GM21576 (cell line): ENCODE measurements around the gene LDLRAD4.
"Not testable (repeated sequence)": the region's sequence is repeated elsewhere in the genome, so short reads cannot be mapped to it uniquely, and the experiment has no call there.

Source experiments
- ATAC-seq: cut with Tn5 transposase; IDR thresholded peaks from one replicate; pipeline ENCODE4 v1.9.1; 2021; ENCODE audit warnings: mild to moderate bottlenecking, moderate library complexity; ENCODE audit not compliant: unreplicated experiment

Gene LDLRAD4

GRCh38 chr18:13476312-13476711, 257.8 kb downstream of the LDLRAD4 start:
- ATAC-seq = not testable (repeated sequence)

GRCh38 chr18:13477147-13477683, 258.7 kb downstream of the LDLRAD4 start:
- no peak for ATAC-seq

GRCh38 chr18:13480571-13481255, 262.2 kb downstream of the LDLRAD4 start:
- ATAC-seq = no peak

GRCh38 chr18:13481331-13481730, 262.8 kb downstream of the LDLRAD4 start:
- ATAC-seq = no peak

GRCh38 chr18:13481820-13482617, 263.5 kb downstream of the LDLRAD4 start:
- peak; percentile 93 for ATAC-seq

GRCh38 chr18:13482618-13482945, 264.0 kb downstream of the LDLRAD4 start:
- no peak for ATAC-seq

GRCh38 chr18:13483316-13484270, 265.0 kb downstream of the LDLRAD4 start:
- ATAC-seq = no peak

- ATAC-seq = no peak
Observed at GRCh38 chr18:13485182-13485581, 266.6 kb downstream of the LDLRAD4 start.

GRCh38 chr18:13485604-13486003, 267.0 kb downstream of the LDLRAD4 start:
- no peak for ATAC-seq

- no peak for ATAC-seq
Observed at GRCh38 chr18:13486284-13486683, 267.7 kb downstream of the LDLRAD4 start.

- no peak for ATAC-seq
Observed at GRCh38 chr18:13486686-13487085, 268.1 kb downstream of the LDLRAD4 start.

GRCh38 chr18:13487237-13487636, 268.7 kb downstream of the LDLRAD4 start:
- ATAC-seq = no peak

- ATAC-seq = no peak
Observed at GRCh38 chr18:13488281-13488929, 269.8 kb downstream of the LDLRAD4 start.

- ATAC-seq = not testable (repeated sequence)
Observed at GRCh38 chr18:13489303-13489702, 270.7 kb downstream of the LDLRAD4 start.

- ATAC-seq = no peak
Observed at GRCh38 chr18:13491138-13491537, 272.6 kb downstream of the LDLRAD4 start.

GRCh38 chr18:13492314-13492713, 273.8 kb downstream of the LDLRAD4 start:
- ATAC-seq = no peak

- no peak for ATAC-seq
Observed at GRCh38 chr18:13493079-13493478, 274.5 kb downstream of the LDLRAD4 start.

GRCh38 chr18:13493725-13494124, 275.2 kb downstream of the LDLRAD4 start:
- no peak for ATAC-seq

GRCh38 chr18:13494871-13495445, 276.4 kb downstream of the LDLRAD4 start:
- no peak for ATAC-seq

GRCh38 chr18:13495961-13496360, 277.4 kb downstream of the LDLRAD4 start:
- no peak for ATAC-seq
